Endothelial cell (in vitro differentiated cells): ENCODE results near the gene SPRY1. TPM values are rescaled to one million over a fixed set of nuclear protein-coding genes. Genes with fewer than 3 reads are reported as not detected.
A peak's percentile ranks its signal among the peaks of the same experiment; 100 is the strongest.

Source experiments
- DNase-seq: peaks from one replicate; pipeline ENCODE4 v3.0.0; 2021; ENCODE audit warnings: low spot score
- H3K27ac Mint-ChIP-seq: one replicate; pipeline ENCODE4 v1.8.0; 2021; ENCODE audit warnings: mixed read lengths, inconsistent platforms; ENCODE audit not compliant: unreplicated experiment
- H3K27me3 Mint-ChIP-seq: one replicate; pipeline ENCODE4 v1.8.0; 2021; ENCODE audit warnings: mild to moderate bottlenecking, moderate library complexity, mixed read lengths, inconsistent platforms; ENCODE audit not compliant: unreplicated experiment
- H3K36me3 Mint-ChIP-seq: one replicate; pipeline ENCODE4 v1.8.0; 2021; ENCODE audit warnings: mild to moderate bottlenecking, low read depth, mixed read lengths, inconsistent platforms; ENCODE audit not compliant: unreplicated experiment
- H3K4me1 Mint-ChIP-seq: one replicate; pipeline ENCODE4 v1.8.0; 2021; ENCODE audit warnings: mild to moderate bottlenecking, mixed read lengths, inconsistent platforms; ENCODE audit not compliant: unreplicated experiment
- H3K4me3 Mint-ChIP-seq: one replicate; pipeline ENCODE4 v1.8.0; 2021; ENCODE audit warnings: mild to moderate bottlenecking, mixed read lengths, inconsistent platforms; ENCODE audit not compliant: unreplicated experiment
- H3K9me3 Mint-ChIP-seq: one replicate; pipeline ENCODE4 v1.8.0; 2021; ENCODE audit warnings: mixed read lengths, inconsistent platforms; ENCODE audit not compliant: unreplicated experiment
- CTCF ChIP-seq: fragments of 200-600 bp; sonication (generic); IDR thresholded peaks from one replicate; pipeline ENCODE4 v1.5.0; 2021; ENCODE audit warnings: antibody characterized with exemption; ENCODE audit not compliant: unreplicated experiment
- total RNA-seq: library from RNA; stranded (reverse); fragmentation: NEBNext Ultra II Directional; extraction: Animal tissue kit (Norgen Biotek cat#: 25700); gene quantifications from one replicate; pipeline ENCODE4 v1.2.1, GENCODE V29; 2021; ENCODE audit not compliant: unreplicated experiment

Gene SPRY1
- total RNA-seq, 1 donor from 2014 or later, result 58.3 TPM

- no peaks in the 10 kb centered on the region for H3K9me3 Mint-ChIP-seq
- peaks cover 21% of the 10 kb centered on the region for H3K27me3 Mint-ChIP-seq
- H3K4me3 Mint-ChIP-seq, result peak overlapping the region; percentile 99
- DNase-seq, result peak; percentile 82
- peak; percentile 73 for TF ChIP-seq CTCF
- H3K27ac Mint-ChIP-seq, result peak overlapping the region; percentile 94
- H3K4me1 Mint-ChIP-seq, result peaks cover 40% of the 10 kb centered on the region
- peaks cover 34% of the 10 kb centered on the region for H3K36me3 Mint-ChIP-seq
Observed at GRCh38 chr4:123398066-123398852, 1.7 kb downstream of the SPRY1 start.

GRCh38 chr4:123398853-123399626 lies 2.4 kb downstream of the SPRY1 start:
- Mint-ChIP-seq H3K4me3 (peak overlapping the region; percentile 99), H3K9me3 (no peaks in the 10 kb centered on the region), H3K27ac (peak overlapping the region; percentile 94), H3K27me3 (peaks cover 21% of the 10 kb centered on the region), H3K36me3 (peaks cover 35% of the 10 kb centered on the region), H3K4me1 (peaks cover 41% of the 10 kb centered on the region)
- peak; percentile 49 for DNase-seq
- no peak for TF ChIP-seq CTCF

- peaks cover 21% of the 10 kb centered on the region for H3K27me3 Mint-ChIP-seq
- peak overlapping the region; percentile 99 for H3K4me3 Mint-ChIP-seq
- TF ChIP-seq CTCF, result no peak
- H3K27ac Mint-ChIP-seq, result peak overlapping the region; percentile 94
- no peaks in the 10 kb centered on the region for H3K9me3 Mint-ChIP-seq
- DNase-seq, result no peak
- peaks cover 35% of the 10 kb centered on the region for H3K36me3 Mint-ChIP-seq
- peaks cover 41% of the 10 kb centered on the region for H3K4me1 Mint-ChIP-seq
Observed at GRCh38 chr4:123399627-123400358, 3.2 kb downstream of the SPRY1 start.

- no peak for TF ChIP-seq CTCF
- Mint-ChIP-seq H3K27me3 (peaks cover 18% of the 10 kb centered on the region), H3K4me3 (peak overlapping the region; percentile 87), H3K27ac (no peak overlapping the region), H3K36me3 (peaks cover 33% of the 10 kb centered on the region), H3K9me3 (no peaks in the 10 kb centered on the region), H3K4me1 (peaks cover 39% of the 10 kb centered on the region)
- DNase-seq, result no peak
Observed at GRCh38 chr4:123401271-123402120, 4.9 kb downstream of the SPRY1 start.
